Measurements from ENCODE around the gene ASTN2. TPM values are rescaled to one million over a fixed set of nuclear protein-coding genes. Genes with fewer than 3 reads are reported as not detected.

Gene ASTN2
- total and polyA plus RNA-seq, 9 of the 15 experiments (the other 6 are each of a cell fraction or from before 2014, with no cell fraction given): 0.56 to 3.5 (median 1.9) TPM

DNA sequence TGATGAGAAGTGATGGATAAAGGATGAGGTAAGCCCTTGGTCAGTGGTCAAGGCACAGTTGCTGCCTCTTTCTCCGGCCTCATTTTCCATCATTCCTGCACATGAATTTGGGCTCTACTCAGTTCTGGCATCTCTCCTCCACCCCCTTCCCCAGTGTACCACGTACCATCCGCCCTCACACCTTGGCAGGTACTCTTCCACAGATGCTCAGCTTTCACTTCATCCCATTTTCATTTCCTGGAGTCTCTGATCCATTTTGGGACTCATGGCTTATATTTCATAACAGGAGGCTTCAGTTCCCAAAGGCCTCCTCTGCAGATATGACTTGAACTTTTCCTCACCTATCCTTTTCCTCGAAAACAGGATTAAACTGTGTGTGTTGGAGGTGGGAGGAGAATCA lies 326.7 kb downstream of the ASTN2 start:
- in situ Hi-C loops (cut with MboI): no loop called here

More for the DNA sequence above, 326.7 kb downstream of the ASTN2 start:
- ChIA-PET POLR2A (interaction anchor here (0.6 to 0.7 kb wide), 2 partner anchors 257 to 1857 kb away, joined by 3 read pairs; no protein-coding TSS in a partner anchor), CTCF (ENCODE audit: low intra/inter-chr PET ratio) (no interaction called here)
- H3K4me3 ChIP-seq: no peak overlapping the region
- H3K79me2 ChIP-seq (ENCODE audit: control insufficient read depth, insufficient read depth, low read length): no peaks in the 10 kb centered on the region
- H3K27me3 ChIP-seq (ENCODE audit: control insufficient read depth in 2 of 2, insufficient read depth in 2 of 2, low read length in 2 of 2): no peaks in the 10 kb centered on the region
- DNase-seq (ENCODE audit: extremely low read depth in 1 of 4, low spot score in 3 of 4) (no peak), FAIRE-seq (no peak), ATAC-seq (no peak)
- no peaks in the 10 kb centered on the region for H4K20me1 ChIP-seq (replicated peaks; ENCODE audit: control insufficient read depth, insufficient read depth, low read length)
- H3K4me2 ChIP-seq (ENCODE audit: insufficient read depth, low read length): no peak overlapping the region
- no TSS peak for BruUV-seq (replicated peaks)
- no peaks in the 10 kb centered on the region for H3K9me3 ChIP-seq (replicated peaks; ENCODE audit: control insufficient read depth, insufficient read depth, low read depth, low read length)
- 0% methylated on average over 4 of the region's 4 CpGs for WGBS (ENCODE audit: insufficient coverage, low coverage, missing lambda C conversion rate)
- H3K9ac ChIP-seq (ENCODE audit: insufficient read depth in 1 of 2, low read depth in 2 of 2, low read length in 2 of 2): no peak overlapping the region
- H3K36me3 ChIP-seq (ENCODE audit: control insufficient read depth, insufficient read depth, low read length): no peaks in the 10 kb centered on the region
- no peak overlapping the region for H2AFZ ChIP-seq (ENCODE audit: low read depth, low read length)
- intact Hi-C loops (cut with micrococcal nuclease): no loop called here
- no peaks in the 10 kb centered on the region for H3K4me1 ChIP-seq (replicated peaks in 1 of 2; ENCODE audit: control insufficient read depth in 2 of 2, insufficient read depth in 2 of 2, low read length in 2 of 2)
- no peak for TF ChIP-seq BMI1 (IDR thresholded peaks at IDR 0.05; ENCODE audit: low read length)
- TF ChIP-seq, protein P1, sequence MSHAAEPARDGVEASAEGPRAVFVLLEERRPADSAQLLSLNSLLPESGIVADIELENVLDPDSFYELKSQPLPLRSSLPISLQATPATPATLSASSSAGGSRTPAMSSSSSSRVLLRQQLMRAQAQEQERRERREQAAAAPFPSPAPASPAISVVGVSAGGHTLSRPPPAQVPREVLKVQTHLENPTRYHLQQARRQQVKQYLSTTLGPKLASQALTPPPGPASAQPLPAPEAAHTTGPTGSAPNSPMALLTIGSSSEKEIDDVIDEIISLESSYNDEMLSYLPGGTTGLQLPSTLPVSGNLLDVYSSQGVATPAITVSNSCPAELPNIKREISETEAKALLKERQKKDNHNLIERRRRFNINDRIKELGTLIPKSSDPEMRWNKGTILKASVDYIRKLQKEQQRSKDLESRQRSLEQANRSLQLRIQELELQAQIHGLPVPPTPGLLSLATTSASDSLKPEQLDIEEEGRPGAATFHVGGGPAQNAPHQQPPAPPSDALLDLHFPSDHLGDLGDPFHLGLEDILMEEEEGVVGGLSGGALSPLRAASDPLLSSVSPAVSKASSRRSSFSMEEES (CRISPR knock-in tag; IDR thresholded peaks at IDR 0.05): no peak
- no peak for TF ChIP-seq ETV5 (CRISPR knock-in tag; IDR thresholded peaks at IDR 0.05; ENCODE audit: low read depth)
- no peak for TF ChIP-seq ZZZ3 (IDR thresholded peaks at IDR 0.05)
- no peak for TF ChIP-seq FOXK1 (CRISPR knock-in tag; IDR thresholded peaks at IDR 0.05; ENCODE audit: borderline replicate concordance)
- TF ChIP-seq, protein P2, sequence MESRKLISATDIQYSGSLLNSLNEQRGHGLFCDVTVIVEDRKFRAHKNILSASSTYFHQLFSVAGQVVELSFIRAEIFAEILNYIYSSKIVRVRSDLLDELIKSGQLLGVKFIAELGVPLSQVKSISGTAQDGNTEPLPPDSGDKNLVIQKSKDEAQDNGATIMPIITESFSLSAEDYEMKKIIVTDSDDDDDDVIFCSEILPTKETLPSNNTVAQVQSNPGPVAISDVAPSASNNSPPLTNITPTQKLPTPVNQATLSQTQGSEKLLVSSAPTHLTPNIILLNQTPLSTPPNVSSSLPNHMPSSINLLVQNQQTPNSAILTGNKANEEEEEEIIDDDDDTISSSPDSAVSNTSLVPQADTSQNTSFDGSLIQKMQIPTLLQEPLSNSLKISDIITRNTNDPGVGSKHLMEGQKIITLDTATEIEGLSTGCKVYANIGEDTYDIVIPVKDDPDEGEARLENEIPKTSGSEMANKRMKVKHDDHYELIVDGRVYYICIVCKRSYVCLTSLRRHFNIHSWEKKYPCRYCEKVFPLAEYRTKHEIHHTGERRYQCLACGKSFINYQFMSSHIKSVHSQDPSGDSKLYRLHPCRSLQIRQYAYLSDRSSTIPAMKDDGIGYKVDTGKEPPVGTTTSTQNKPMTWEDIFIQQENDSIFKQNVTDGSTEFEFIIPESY (CRISPR knock-in tag; IDR thresholded peaks at IDR 0.05): no peak
- no peak for TF ChIP-seq ZBTB17 (CRISPR knock-in tag; IDR thresholded peaks at IDR 0.05)
- TF ChIP-seq HDAC1 (IDR thresholded peaks at IDR 0.05): no peak
- TF ChIP-seq, protein P3, sequence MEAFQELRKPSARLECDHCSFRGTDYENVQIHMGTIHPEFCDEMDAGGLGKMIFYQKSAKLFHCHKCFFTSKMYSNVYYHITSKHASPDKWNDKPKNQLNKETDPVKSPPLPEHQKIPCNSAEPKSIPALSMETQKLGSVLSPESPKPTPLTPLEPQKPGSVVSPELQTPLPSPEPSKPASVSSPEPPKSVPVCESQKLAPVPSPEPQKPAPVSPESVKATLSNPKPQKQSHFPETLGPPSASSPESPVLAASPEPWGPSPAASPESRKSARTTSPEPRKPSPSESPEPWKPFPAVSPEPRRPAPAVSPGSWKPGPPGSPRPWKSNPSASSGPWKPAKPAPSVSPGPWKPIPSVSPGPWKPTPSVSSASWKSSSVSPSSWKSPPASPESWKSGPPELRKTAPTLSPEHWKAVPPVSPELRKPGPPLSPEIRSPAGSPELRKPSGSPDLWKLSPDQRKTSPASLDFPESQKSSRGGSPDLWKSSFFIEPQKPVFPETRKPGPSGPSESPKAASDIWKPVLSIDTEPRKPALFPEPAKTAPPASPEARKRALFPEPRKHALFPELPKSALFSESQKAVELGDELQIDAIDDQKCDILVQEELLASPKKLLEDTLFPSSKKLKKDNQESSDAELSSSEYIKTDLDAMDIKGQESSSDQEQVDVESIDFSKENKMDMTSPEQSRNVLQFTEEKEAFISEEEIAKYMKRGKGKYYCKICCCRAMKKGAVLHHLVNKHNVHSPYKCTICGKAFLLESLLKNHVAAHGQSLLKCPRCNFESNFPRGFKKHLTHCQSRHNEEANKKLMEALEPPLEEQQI (IDR thresholded peaks at IDR 0.05): no peak
- no peak for TF ChIP-seq WHSC1 (IDR thresholded peaks at IDR 0.05; ENCODE audit: low read length)
- H3K9me1 ChIP-seq (ENCODE audit: control insufficient read depth, insufficient read depth, low read length): no peaks in the 10 kb centered on the region
- no peak overlapping the region for H3K27ac ChIP-seq (ENCODE audit: extremely low read depth, low read depth, low read length)

Measured in K562 (cell line).